IMR-90 (cell line): ENCODE data around the gene AUTS2. TPM values are rescaled to one million over a fixed set of nuclear protein-coding genes. Genes with fewer than 3 reads are reported as not detected.

ENCODE experiments used
- ATAC-seq: fragments of 200-7000 bp; cut with Tn5 transposase; 2 replicates; pipeline ENCODE4 v1.9.1; 2020; ENCODE audit warnings: low read depth, mild to moderate bottlenecking, moderate library complexity
- BruUV-seq: library from RNA; stranded (reverse); fragments of 400-500 nt; replicated peaks from 2 replicates; lab custom pipeline; 2021; lab: Mats Ljungman, UMichigan
- CTCF ChIA-PET: fragments of 300-600 bp; formaldehyde crosslinking; extraction: SDS; loops from one replicate; lab custom pipeline; 2021; ENCODE audit warnings: antibody characterized with exemption; lab: Yijun Ruan, JAX
- POLR2A ChIA-PET: fragments of 300-600 bp; sonication (Branson Sonifier 250); formaldehyde crosslinking; loops from one replicate; lab custom pipeline; 2022; ENCODE audit warnings: antibody characterized with exemption; ENCODE audit not compliant: unreplicated experiment; lab: Charles Lee
- DNase-seq: peaks from one replicate; pipeline ENCODE4 v3.0.0; 2013
- H2AFZ ChIP-seq: replicated peaks from 2 replicates; pipeline ENCODE3; 2013; ENCODE audit warnings: low read length, mild to moderate bottlenecking; ENCODE audit not compliant: poor library complexity
- H2AK5ac ChIP-seq: 2 replicates; pipeline ENCODE4 v1.6.1; 2013; ENCODE audit warnings: low read depth, low read length, inconsistent platforms
- H2AK9ac ChIP-seq: replicated peaks from 2 replicates; pipeline ENCODE3; 2013; ENCODE audit warnings: mild to moderate bottlenecking, low read depth, low read length, moderate library complexity; ENCODE audit not compliant: poor library complexity
- H2BK120ac ChIP-seq: 2 replicates; pipeline ENCODE4 v1.6.1; 2013; ENCODE audit warnings: low read depth, low read length, inconsistent platforms
- H2BK15ac ChIP-seq: 3 replicates; pipeline ENCODE4 v1.6.1; 2013; ENCODE audit warnings: low read depth, low read length, inconsistent platforms
- H2BK20ac ChIP-seq: 2 replicates; pipeline ENCODE4 v1.6.1; 2013; ENCODE audit warnings: low read depth, mild to moderate bottlenecking, inconsistent platforms, low read length, moderate library complexity
- H2BK5ac ChIP-seq: 2 replicates; pipeline ENCODE4 v1.6.1; 2013; ENCODE audit warnings: mild to moderate bottlenecking, low read depth, low read length, inconsistent platforms; ENCODE audit not compliant: poor library complexity, severe bottlenecking
- H3K14ac ChIP-seq: replicated peaks from 2 replicates; pipeline ENCODE4 v1.6.1; 2013; ENCODE audit warnings: low read depth, low read length, inconsistent platforms
- H3K18ac ChIP-seq: 2 replicates; pipeline ENCODE4 v1.6.1; 2013; ENCODE audit warnings: low read depth, low read length, control low read depth
- H3K23ac ChIP-seq: 2 replicates; pipeline ENCODE4 v1.6.1; 2013; ENCODE audit warnings: low read depth, low read length, inconsistent platforms
- H3K27ac ChIP-seq: 2 replicates; pipeline ENCODE4 v1.5.1; 2013; ENCODE audit warnings: mild to moderate bottlenecking, control low read depth, low read length; ENCODE audit not compliant: insufficient read depth
- H3K27me3 ChIP-seq: 2 replicates; pipeline ENCODE4 v1.6.1; 2013; ENCODE audit warnings: low read length; ENCODE audit not compliant: control insufficient read depth, insufficient read depth
- H3K36me3 ChIP-seq: 2 replicates; pipeline ENCODE4 v1.6.1; 2013; ENCODE audit warnings: low read length, mixed read lengths; ENCODE audit not compliant: control insufficient read depth, insufficient read depth
- H3K4ac ChIP-seq: 2 replicates; pipeline ENCODE4 v1.6.1; 2013; ENCODE audit warnings: low read depth, low read length, inconsistent platforms
- H3K4me1 ChIP-seq: 2 replicates; pipeline ENCODE4 v1.6.1; 2013; ENCODE audit warnings: low read length, mixed read lengths; ENCODE audit not compliant: control insufficient read depth, insufficient read depth
- H3K4me2 ChIP-seq: 2 replicates; pipeline ENCODE4 v1.6.1; 2013; ENCODE audit warnings: low read depth, mild to moderate bottlenecking, control low read depth, low read length, moderate library complexity
- H3K4me3 ChIP-seq: 2 replicates; pipeline ENCODE4 v1.5.1; 2013; ENCODE audit warnings: low read depth, mild to moderate bottlenecking, control low read depth, low read length, moderate library complexity; ENCODE audit not compliant: insufficient read depth
- H3K56ac ChIP-seq: 2 replicates; pipeline ENCODE4 v1.6.1; 2013; ENCODE audit warnings: low read length, inconsistent platforms; ENCODE audit not compliant: insufficient read depth; ENCODE audit errors: extremely low read depth
- H3K79me1 ChIP-seq, 2 experiments: 2 replicates each; pipeline ENCODE4 v1.6.1; 2013; ENCODE audit warnings: low read length in 2 of 2, inconsistent platforms in 1 of 2, low read depth in 1 of 2
- H3K9ac ChIP-seq: 2 replicates; pipeline ENCODE4 v1.6.1; 2013; ENCODE audit warnings: low read depth, low read length, control low read depth
- H3K9me1 ChIP-seq: 2 replicates; pipeline ENCODE4 v1.6.1; 2013; ENCODE audit warnings: low read length, inconsistent platforms; ENCODE audit not compliant: insufficient read depth
- H3K9me3 ChIP-seq: 2 replicates; pipeline ENCODE4 v1.6.1; 2013; ENCODE audit warnings: low read length; ENCODE audit not compliant: control insufficient read depth, insufficient read depth
- H4K20me1 ChIP-seq: 2 replicates; pipeline ENCODE4 v1.6.1; 2013; ENCODE audit warnings: low read length, inconsistent platforms; ENCODE audit not compliant: insufficient read depth
- H4K5ac ChIP-seq: 2 replicates; pipeline ENCODE4 v1.6.1; 2013; ENCODE audit warnings: mild to moderate bottlenecking, low read depth, low read length, control low read depth
- H4K8ac ChIP-seq, 2 experiments: 2 replicates each; pipeline ENCODE4 v1.6.1; 2013; ENCODE audit warnings: low read depth in 2 of 2, low read length in 2 of 2, control low read depth in 1 of 2, inconsistent platforms in 1 of 2
- H4K91ac ChIP-seq: 2 replicates; pipeline ENCODE4 v1.6.1; 2013; ENCODE audit warnings: low read depth, low read length, inconsistent platforms; ENCODE audit not compliant: insufficient read depth
- FOS ChIP-seq: fragments of 150-350 bp; IDR thresholded peaks from 2 replicates; pipeline ENCODE4 v1.6.1; 2016; ENCODE audit warnings: low read depth, low read length
- MAZ ChIP-seq: IDR thresholded peaks from 2 replicates; pipeline ENCODE4 v1.6.1; 2012; ENCODE audit warnings: low read depth, mild to moderate bottlenecking, low read length, improper control_type of control experiment, moderate library complexity, borderline replicate concordance
- POLR2A ChIP-seq: IDR thresholded peaks from 2 replicates; pipeline ENCODE4 v1.6.1; 2012; ENCODE audit warnings: mild to moderate bottlenecking, low read depth, low read length
- USF2 ChIP-seq: fragments of 150-350 bp; IDR thresholded peaks from 2 replicates; pipeline ENCODE4 v1.6.1; 2017; ENCODE audit warnings: mild to moderate bottlenecking, antibody characterized with exemption, low read length, low read depth
- WGBS, 2 experiments: methylation state at CpG; one replicate each; pipeline versions ENCODE4 v1.1.5 to v1.1.7; 2013; ENCODE audit warnings: missing lambda C conversion rate in 2 of 2; ENCODE audit not compliant: insufficient read length in 1 of 2; ENCODE audit errors: extremely low coverage in 2 of 2; 5-methylcytosine and 5-hydroxymethylcytosine counted together
- dilution Hi-C: fragments of 300-500 bp; cut with HindIII; formaldehyde crosslinking; loops from one replicate; pipeline ENCODE4 v1.14.3; 2018; ENCODE audit warnings: low sequenced_read_pairs; ENCODE audit not compliant: unreplicated experiment
- in situ Hi-C: fragments of 300-500 bp; cut with MboI; formaldehyde crosslinking; loops from 3 replicates; pipeline ENCODE4 v1.14.3; 2019; ENCODE audit warnings: low sequenced_read_pairs, inconsistent platforms, mixed read lengths
- intact Hi-C: fragments of 100-400 bp; cut with micrococcal nuclease; formaldehyde crosslinking; loops from 2 replicates; pipeline ENCODE4 v1.10.0; 2022
- polyA plus RNA-seq, 3 experiments: library from polyadenylated mRNA; depleted of rRNA; stranded (reverse); fragments of >200 nt; gene quantifications; 2 replicates each; pipeline ENCODE4 v1.2.3, GENCODE V29; 2012; ENCODE audit warnings: low replicate concordance in 1 of 3
- total RNA-seq: library from RNA; depleted of rRNA; stranded (reverse); fragments of >200 nt; gene quantifications from 2 replicates; pipeline ENCODE4 v1.2.3, GENCODE V29; 2012

The AUTS2 gene
- total and polyA plus RNA-seq, 2 of the 4 experiments (the other 2 are of a cell fraction): 0.90 to 3.0 TPM

- Histone ChIP-seq H2AK9ac (no peak overlapping the region), H3K9me1 (no peaks in the 10 kb centered on the region), H2BK5ac (no peak overlapping the region), H3K23ac (no peak overlapping the region), H3K4me1 (no peaks in the 10 kb centered on the region), H4K91ac (no peak overlapping the region), H4K5ac (no peak overlapping the region), H2BK20ac (no peak overlapping the region), H3K9ac (no peak overlapping the region), H3K79me1 (no peaks in the 10 kb centered on the region), H3K9me3 (0 out of 2 replicates have a peak, but pooled peaks cover 3% of the 10 kb centered on the region), H3K27ac (no peak overlapping the region), H4K20me1 (no peaks in the 10 kb centered on the region), H2BK15ac (no peak overlapping the region), H3K27me3 (no peaks in the 10 kb centered on the region), H3K14ac (no peak overlapping the region), H2AK5ac (no peak overlapping the region), H3K56ac (no peak overlapping the region), H2AFZ (no peak overlapping the region), H3K18ac (no peak overlapping the region), H3K4me2 (no peak overlapping the region), H3K4me3 (no peak overlapping the region), H2BK120ac (no peak overlapping the region), H3K4ac (no peak overlapping the region), H4K8ac (no peak overlapping the region), H3K36me3 (no peaks in the 10 kb centered on the region)
- TF ChIP-seq USF2 (no peak), POLR2A (no peak), MAZ (no peak), FOS (no peak)
- in situ Hi-C loops (no loop called here), dilution Hi-C loops (no loop called here), intact Hi-C loops (no loop called here)
- CTCF ChIA-PET: interaction anchor here (0.6 kb wide), 1 partner anchor 909 kb away, joined by 3 read pairs; no protein-coding TSS in a partner anchor
- WGBS, 2 experiments: no CpG with 5 or more reads among the region's 2 CpGs
- ATAC-seq: no peak
- no peak for DNase-seq
- POLR2A ChIA-PET: no interaction called here
- BruUV-seq: no TSS peak
These were observed 191.3 kb downstream of the AUTS2 start for GRCh38 chr7:69789563-69789962.
